SK-N-SH (cell line): ENCODE measurements around the gene GJD3. TPM values are rescaled to one million over a fixed set of nuclear protein-coding genes. Genes with fewer than 3 reads are reported as not detected.

Experiments used
- CTCF ChIA-PET: fragments of 300-600, 350-600 bp; formaldehyde crosslinking; extraction: SDS; loops from one replicate; lab custom pipeline; 2021; lab: Yijun Ruan, JAX
- POLR2A ChIA-PET: fragments of 350-600 bp; sonication (Branson Sonifier 250); formaldehyde crosslinking; extraction: SDS; loops from one replicate; lab custom pipeline; 2020; ENCODE audit warnings: antibody characterized with exemption, inconsistent platforms; lab: Yijun Ruan, JAX
- DNase-seq: peaks from one replicate; pipeline ENCODE4 v3.0.0; 2012
- H2AFZ ChIP-seq: fragments of 200-600 bp; sonication (generic); 2 replicates; pipeline ENCODE4 v1.8.1; 2016; ENCODE audit warnings: antibody characterized with exemption, mild to moderate bottlenecking, low read depth
- H3F3A ChIP-seq: fragments of 200-600 bp; sonication (generic); replicated peaks from 2 replicates; pipeline ENCODE3; 2016; ENCODE audit warnings: antibody characterized with exemption, mild to moderate bottlenecking; ENCODE audit not compliant: insufficient read depth
- H3K27ac ChIP-seq, 2 experiments: fragments of 200-500 bp in 1 of 2; fragments of 200-600 bp in 1 of 2; sonication (Bioruptor generic) in 1 of 2; sonication (generic), shearing (Covaris generic) in 1 of 2; 2 replicates each; pipeline versions ENCODE4 v1.5.1 to v1.6.1; 2014 to 2016; ENCODE audit warnings: low read depth in 2 of 2, inconsistent platforms in 1 of 2, low read length in 1 of 2, mild to moderate bottlenecking in 1 of 2, mixed read lengths in 1 of 2
- H3K27me3 ChIP-seq: fragments of 200-600 bp; sonication (generic), shearing (Covaris generic); 2 replicates; pipeline ENCODE4 v1.6.1; 2016; ENCODE audit warnings: mixed run types; ENCODE audit not compliant: insufficient read depth
- H3K36me3 ChIP-seq, 2 experiments: fragments of 200-500 bp in 1 of 2; fragments of 200-600 bp in 1 of 2; sonication (Bioruptor generic) in 1 of 2; sonication (generic) in 1 of 2; replicated peaks in 1 of 2; 2 replicates each; pipeline versions ENCODE3 to v1.5.1; 2014 to 2016; ENCODE audit warnings: low read length in 1 of 2, mild to moderate bottlenecking in 1 of 2; ENCODE audit not compliant: insufficient read depth in 2 of 2, control insufficient read depth in 1 of 2
- H3K4me1 ChIP-seq, 2 experiments: fragments of 200-500 bp in 1 of 2; fragments of 200-600 bp in 1 of 2; sonication (Bioruptor generic) in 1 of 2; sonication (generic), shearing (Covaris generic) in 1 of 2; 2 replicates each; pipeline versions ENCODE4 v1.5.1 to v1.6.1; 2014 to 2016; ENCODE audit warnings: low read depth in 1 of 2, low read length in 1 of 2, mixed run types in 1 of 2; ENCODE audit not compliant: insufficient read depth in 2 of 2, control insufficient read depth in 1 of 2
- H3K4me2 ChIP-seq: fragments of 200-600 bp; sonication (generic), shearing (Covaris generic); 2 replicates; pipeline ENCODE4 v1.6.1; 2017; ENCODE audit warnings: mixed run types
- H3K4me3 ChIP-seq, 2 experiments: fragments of 200-500 bp in 1 of 2; fragments of 200-600 bp in 1 of 2; sonication (Bioruptor generic) in 1 of 2; sonication (generic), shearing (Covaris generic) in 1 of 2; 2 replicates each; pipeline versions ENCODE4 v1.5.1 to v1.8.1; 2014 to 2016; ENCODE audit warnings: low read depth in 2 of 2, inconsistent platforms in 1 of 2, low read length in 1 of 2, mild to moderate bottlenecking in 1 of 2, mixed read lengths in 1 of 2, moderate library complexity in 1 of 2
- H3K79me2 ChIP-seq: fragments of 200-600 bp; sonication (generic); 2 replicates; pipeline ENCODE4 v1.8.1; 2017; ENCODE audit warnings: mild to moderate bottlenecking; ENCODE audit not compliant: insufficient read depth
- H3K9ac ChIP-seq: fragments of 200-600 bp; sonication (generic); 2 replicates; pipeline ENCODE4 v1.6.1; 2017; ENCODE audit warnings: mixed run types
- H3K9me2 ChIP-seq: fragments of 200-600 bp; sonication (generic); 2 replicates; pipeline ENCODE4 v1.6.1; 2017; ENCODE audit warnings: mixed run types
- H3K9me3 ChIP-seq: fragments of 200-600 bp; sonication (generic); 2 replicates; pipeline ENCODE4 v1.6.1; 2017; ENCODE audit warnings: mixed run types, mild to moderate bottlenecking, moderate library complexity
- H4K20me1 ChIP-seq: fragments of 200-600 bp; sonication (generic); 2 replicates; pipeline ENCODE4 v1.6.1; 2017; ENCODE audit warnings: mild to moderate bottlenecking, mixed run types; ENCODE audit not compliant: insufficient read depth
- FOSL2 ChIP-seq: IDR thresholded peaks from 2 replicates; pipeline ENCODE4 v1.4.0; 2012; ENCODE audit warnings: low read depth, mild to moderate bottlenecking, moderate library complexity, borderline replicate concordance
- FOXJ3 ChIP-seq: sonication (generic); formaldehyde crosslinking; IDR thresholded peaks from 2 replicates; pipeline ENCODE4 v1.5.1; 2020; ENCODE audit warnings: mild to moderate bottlenecking, missing genetic modification reagents
- GABPA ChIP-seq: IDR thresholded peaks from 2 replicates; pipeline ENCODE4 v1.4.0; 2012; ENCODE audit warnings: low read depth, mild to moderate bottlenecking
- JUND ChIP-seq: IDR thresholded peaks from 2 replicates; pipeline ENCODE4 v1.4.0; 2012
- MXI1 ChIP-seq: IDR thresholded peaks from 2 replicates; pipeline ENCODE4 v1.6.1; 2012; ENCODE audit warnings: mild to moderate bottlenecking, low read depth, low read length, improper control_type of control experiment
- NFIC ChIP-seq: IDR thresholded peaks from 2 replicates; pipeline ENCODE4 v1.4.0; 2012; ENCODE audit warnings: borderline replicate concordance
- NRF1 ChIP-seq: IDR thresholded peaks from 2 replicates; pipeline ENCODE4 v1.6.1; 2012; ENCODE audit warnings: low read depth, mild to moderate bottlenecking, low read length
- RAD21 ChIP-seq: IDR thresholded peaks from 2 replicates; pipeline ENCODE4 v1.6.1; 2012; ENCODE audit warnings: mild to moderate bottlenecking, low read length
- RCOR1 ChIP-seq: fragments of 150-350 bp; IDR thresholded peaks from 2 replicates; pipeline ENCODE4 v1.6.1; 2017; ENCODE audit warnings: antibody characterized with exemption, low read length
- REST ChIP-seq: IDR thresholded peaks from 2 replicates; pipeline ENCODE4 v1.6.1; 2012; ENCODE audit warnings: mild to moderate bottlenecking, low read depth, low read length, moderate library complexity
- RXRA ChIP-seq: IDR thresholded peaks from 2 replicates; pipeline ENCODE4 v1.4.0; 2012; ENCODE audit warnings: low read depth, mild to moderate bottlenecking, borderline replicate concordance
- TCF12 ChIP-seq: IDR thresholded peaks from 2 replicates; pipeline ENCODE4 v1.4.0; 2012
- TEAD4 ChIP-seq: IDR thresholded peaks from 2 replicates; pipeline ENCODE4 v1.4.0; 2012; ENCODE audit warnings: mild to moderate bottlenecking, borderline replicate concordance; ENCODE audit not compliant: insufficient read depth
- USF1 ChIP-seq: IDR thresholded peaks from 2 replicates; pipeline ENCODE4 v1.4.0; 2012; ENCODE audit warnings: low read depth, borderline replicate concordance
- WGBS: methylation state at CpG from one replicate; pipeline ENCODE4 v1.1.6; 2017; ENCODE audit warnings: low lambda C conversion rate; 5-methylcytosine and 5-hydroxymethylcytosine counted together
- polyA plus RNA-seq, 3 experiments: library from polyadenylated mRNA; depleted of rRNA; stranded (reverse); fragments of >200 nt; gene quantifications; 2 replicates each; pipeline ENCODE4 v1.2.3, GENCODE V29; 2012
- TF ChIP-seq, protein P1 (sequence below): IDR thresholded peaks from 2 replicates; pipeline ENCODE4 v1.4.0; 2012; ENCODE audit warnings: low read depth
- TF ChIP-seq, protein P2 (sequence below): IDR thresholded peaks from 2 replicates; pipeline ENCODE4; 2012

Gene GJD3
- polyA plus RNA-seq, 1 of the 3 experiments (the other 2 are of a cell fraction): not detected

GRCh38 chr17:40328386-40328766 is 36.2 kb downstream of the GJD3 start:
- POLR2A ChIA-PET: interaction anchor here (1.6 kb wide), 1 partner anchor 18 kb away, joined by 4 read pairs; no protein-coding TSS in a partner anchor

GRCh38 chr17:40327735-40328385 is 36.7 kb downstream of the GJD3 start:
- POLR2A ChIA-PET: interaction anchor here (0.8 to 1.6 kb wide), 2 partner anchors 18 to 23 kb away, joined by 3 to 4 read pairs; no protein-coding TSS in a partner anchor
- 62% methylated on average over 2 of the region's 3 CpGs for WGBS
- CTCF ChIA-PET: interaction anchor here (1.0 to 57.6 kb wide), 4 partner anchors 15 to 88 kb away, joined by 3 to 1706 read pairs (median 88); partner anchors contain the start of genes CDC6 and RARA

More at GRCh38 chr17:40328386-40328766, 36.2 kb downstream of the GJD3 start:
- no peaks in the 10 kb centered on the region for H3K27me3 ChIP-seq
- CTCF ChIA-PET: interaction anchor here (1.0 to 57.6 kb wide), 3 partner anchors 22 to 88 kb away, joined by 3 to 1706 read pairs (median 171); partner anchors contain the start of genes CDC6 and RARA
- H2AFZ ChIP-seq: no peak overlapping the region
- H4K20me1 ChIP-seq: peaks cover 68% of the 10 kb centered on the region
- H3F3A ChIP-seq: peaks cover 20% of the 10 kb centered on the region
- DNase-seq: no peak
- no peak overlapping the region for H3K9ac ChIP-seq
- no peaks in the 10 kb centered on the region for H3K9me3 ChIP-seq
- no peak overlapping the region for H3K4me3 ChIP-seq
- H3K9me2 ChIP-seq: no peaks in the 10 kb centered on the region
- H3K4me2 ChIP-seq: no peak overlapping the region; the same call in 1 of the 2 replicates
- H3K79me2 ChIP-seq: peaks cover 98% of the 10 kb centered on the region
- WGBS: 98% methylated on average over 2 of the region's 2 CpGs
- peak overlapping the region; percentile 14 to 45; a peak in 3 of 4 replicates for H3K27ac ChIP-seq
- peaks cover 4 to 6% of the 10 kb centered on the region in 2 experiments for H3K36me3 ChIP-seq
- H3K4me1 ChIP-seq: peaks cover 69 to 87% of the 10 kb centered on the region in 2 experiments
- TF ChIP-seq NRF1: no peak

More at GRCh38 chr17:40327735-40328385, 36.7 kb downstream of the GJD3 start:
- H3K9ac ChIP-seq: no peak overlapping the region
- H3K79me2 ChIP-seq: peaks cover 98% of the 10 kb centered on the region
- no peaks in the 10 kb centered on the region for H3K9me2 ChIP-seq
- H4K20me1 ChIP-seq: peaks cover 73% of the 10 kb centered on the region
- H3K4me1 ChIP-seq: peaks cover 74 to 87% of the 10 kb centered on the region in 2 experiments
- peak overlapping the region; percentile 14 to 45; a peak in 3 of 4 replicates for H3K27ac ChIP-seq
- no peak overlapping the region; the same call in 1 of the 2 replicates for H3K4me2 ChIP-seq
- no peaks in the 10 kb centered on the region for H3K9me3 ChIP-seq
- H3K4me3 ChIP-seq: no peak overlapping the region
- H3F3A ChIP-seq: peaks cover 25% of the 10 kb centered on the region
- TF ChIP-seq TCF12 (no peak), MXI1 (peak; percentile 30; the same call in 1 of the 2 replicates), FOXJ3 (CRISPR knock-in tag) (no peak), GABPA (no peak), JUND (no peak), RCOR1 (no peak), TEAD4 (no peak), NFIC (no peak), NRF1 (no peak), RXRA (no peak), REST (no peak), RAD21 (no peak), USF1 (no peak), FOSL2 (no peak)
- TF ChIP-seq, protein P1, sequence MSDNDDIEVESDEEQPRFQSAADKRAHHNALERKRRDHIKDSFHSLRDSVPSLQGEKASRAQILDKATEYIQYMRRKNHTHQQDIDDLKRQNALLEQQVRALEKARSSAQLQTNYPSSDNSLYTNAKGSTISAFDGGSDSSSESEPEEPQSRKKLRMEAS: peak; percentile 58; the same call in 1 of the 2 replicates
- TF ChIP-seq, protein P2, sequence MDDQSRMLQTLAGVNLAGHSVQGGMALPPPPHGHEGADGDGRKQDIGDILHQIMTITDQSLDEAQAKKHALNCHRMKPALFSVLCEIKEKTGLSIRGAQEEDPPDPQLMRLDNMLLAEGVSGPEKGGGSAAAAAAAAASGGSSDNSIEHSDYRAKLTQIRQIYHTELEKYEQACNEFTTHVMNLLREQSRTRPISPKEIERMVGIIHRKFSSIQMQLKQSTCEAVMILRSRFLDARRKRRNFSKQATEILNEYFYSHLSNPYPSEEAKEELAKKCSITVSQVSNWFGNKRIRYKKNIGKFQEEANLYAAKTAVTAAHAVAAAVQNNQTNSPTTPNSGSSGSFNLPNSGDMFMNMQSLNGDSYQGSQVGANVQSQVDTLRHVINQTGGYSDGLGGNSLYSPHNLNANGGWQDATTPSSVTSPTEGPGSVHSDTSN: no peak
- peaks cover 3 to 4% of the 10 kb centered on the region in 2 experiments for H3K36me3 ChIP-seq
- H2AFZ ChIP-seq: no peak overlapping the region
- no peak for DNase-seq
- H3K27me3 ChIP-seq: no peaks in the 10 kb centered on the region
